Progenitor cell of endocrine pancreas (in vitro differentiated cells): ENCODE results near the gene PLK3. TPM values are rescaled to one million over a fixed set of nuclear protein-coding genes. Genes with fewer than 3 reads are reported as not detected.

Experiments used
- DNase-seq: peaks from one replicate; pipeline ENCODE4 v3.0.0; 2021; ENCODE audit warnings: low spot score; ENCODE audit not compliant: unreplicated experiment
- H3K27ac Mint-ChIP-seq: 2 replicates; pipeline ENCODE4 v1.8.0; 2021; ENCODE audit warnings: mild to moderate bottlenecking, moderate library complexity, mixed read lengths
- H3K27me3 Mint-ChIP-seq: 2 replicates; pipeline ENCODE4 v1.8.0; 2021; ENCODE audit warnings: mixed read lengths
- H3K36me3 Mint-ChIP-seq: 2 replicates; pipeline ENCODE4 v1.8.0; 2022; ENCODE audit warnings: mixed read lengths; ENCODE audit not compliant: insufficient read depth
- H3K4me1 Mint-ChIP-seq: 2 replicates; pipeline ENCODE4 v1.8.0; 2021; ENCODE audit warnings: low read depth, mixed read lengths
- H3K4me3 Mint-ChIP-seq: 2 replicates; pipeline ENCODE4 v1.8.0; 2021; ENCODE audit warnings: low read depth, mild to moderate bottlenecking, moderate library complexity, mixed read lengths
- H3K9me3 Mint-ChIP-seq: 2 replicates; pipeline ENCODE4 v1.8.0; 2021; ENCODE audit warnings: low read depth, mixed read lengths
- total RNA-seq: library from RNA; stranded (reverse); gene quantifications from 2 replicates; pipeline ENCODE4 v1.2.1, GENCODE V29; 2021
- TF ChIP-seq, protein P1 (sequence below): fragments of 200-600 bp; sonication (generic); IDR thresholded peaks from one replicate; pipeline ENCODE4 v1.5.0; 2021; ENCODE audit warnings: antibody characterized with exemption, mild to moderate bottlenecking; ENCODE audit not compliant: unreplicated experiment

PLK3 gene
- total RNA-seq, 1 donor from 2014 or later = 13.3 TPM

- TF ChIP-seq, protein P1, sequence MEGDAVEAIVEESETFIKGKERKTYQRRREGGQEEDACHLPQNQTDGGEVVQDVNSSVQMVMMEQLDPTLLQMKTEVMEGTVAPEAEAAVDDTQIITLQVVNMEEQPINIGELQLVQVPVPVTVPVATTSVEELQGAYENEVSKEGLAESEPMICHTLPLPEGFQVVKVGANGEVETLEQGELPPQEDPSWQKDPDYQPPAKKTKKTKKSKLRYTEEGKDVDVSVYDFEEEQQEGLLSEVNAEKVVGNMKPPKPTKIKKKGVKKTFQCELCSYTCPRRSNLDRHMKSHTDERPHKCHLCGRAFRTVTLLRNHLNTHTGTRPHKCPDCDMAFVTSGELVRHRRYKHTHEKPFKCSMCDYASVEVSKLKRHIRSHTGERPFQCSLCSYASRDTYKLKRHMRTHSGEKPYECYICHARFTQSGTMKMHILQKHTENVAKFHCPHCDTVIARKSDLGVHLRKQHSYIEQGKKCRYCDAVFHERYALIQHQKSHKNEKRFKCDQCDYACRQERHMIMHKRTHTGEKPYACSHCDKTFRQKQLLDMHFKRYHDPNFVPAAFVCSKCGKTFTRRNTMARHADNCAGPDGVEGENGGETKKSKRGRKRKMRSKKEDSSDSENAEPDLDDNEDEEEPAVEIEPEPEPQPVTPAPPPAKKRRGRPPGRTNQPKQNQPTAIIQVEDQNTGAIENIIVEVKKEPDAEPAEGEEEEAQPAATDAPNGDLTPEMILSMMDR = no peak
- DNase-seq = no peak
- H3K4me3 Mint-ChIP-seq = peak overlapping the region; percentile 39
- H3K27ac Mint-ChIP-seq = peak overlapping the region; percentile 53
- no peaks in the 10 kb centered on the region for H3K27me3 Mint-ChIP-seq
- H3K4me1 Mint-ChIP-seq = peaks cover 21% of the 10 kb centered on the region
- H3K36me3 Mint-ChIP-seq = peaks cover 9% of the 10 kb centered on the region
- H3K9me3 Mint-ChIP-seq = no peaks in the 10 kb centered on the region
These were observed 17.8 kb downstream of the PLK3 start for GRCh38 chr1:44817771-44818495.

DNA sequence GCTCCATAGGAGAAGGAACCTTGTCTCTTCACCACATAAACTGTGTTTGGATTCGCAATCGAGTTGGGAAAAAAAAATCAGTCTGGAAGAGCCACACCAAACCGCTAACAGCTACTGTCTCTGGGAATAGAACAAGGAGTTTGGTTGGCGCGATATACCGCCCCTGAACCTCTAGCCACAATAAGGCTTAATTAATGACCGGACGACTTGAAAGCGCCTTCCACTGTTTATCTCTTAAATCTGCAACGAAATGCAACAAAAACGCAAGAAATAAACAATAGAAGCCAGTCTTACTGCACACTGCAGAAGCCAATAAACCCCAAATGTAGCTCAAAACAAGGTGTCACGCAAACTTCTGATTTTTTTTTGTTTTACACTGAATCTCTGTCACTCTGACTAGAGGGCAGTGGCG is 19.0 kb downstream of the PLK3 start:
- Mint-ChIP-seq H3K4me1 (peaks cover 19% of the 10 kb centered on the region), H3K4me3 (peak overlapping the region; percentile 86), H3K9me3 (no peaks in the 10 kb centered on the region), H3K36me3 (peaks cover 9% of the 10 kb centered on the region), H3K27ac (peak overlapping the region; percentile 100), H3K27me3 (no peaks in the 10 kb centered on the region)
- DNase-seq = no peak
- TF ChIP-seq, protein P1 = no peak

GRCh38 chr1:44819608-44820327 is 19.6 kb downstream of the PLK3 start:
- peak; percentile 56 for DNase-seq
- Mint-ChIP-seq H3K4me3 (peak overlapping the region; percentile 86), H3K36me3 (peaks cover 8% of the 10 kb centered on the region), H3K4me1 (peaks cover 18% of the 10 kb centered on the region), H3K27me3 (no peaks in the 10 kb centered on the region), H3K9me3 (no peaks in the 10 kb centered on the region), H3K27ac (peak overlapping the region; percentile 100)
- TF ChIP-seq, protein P1 = no peak

DNA sequence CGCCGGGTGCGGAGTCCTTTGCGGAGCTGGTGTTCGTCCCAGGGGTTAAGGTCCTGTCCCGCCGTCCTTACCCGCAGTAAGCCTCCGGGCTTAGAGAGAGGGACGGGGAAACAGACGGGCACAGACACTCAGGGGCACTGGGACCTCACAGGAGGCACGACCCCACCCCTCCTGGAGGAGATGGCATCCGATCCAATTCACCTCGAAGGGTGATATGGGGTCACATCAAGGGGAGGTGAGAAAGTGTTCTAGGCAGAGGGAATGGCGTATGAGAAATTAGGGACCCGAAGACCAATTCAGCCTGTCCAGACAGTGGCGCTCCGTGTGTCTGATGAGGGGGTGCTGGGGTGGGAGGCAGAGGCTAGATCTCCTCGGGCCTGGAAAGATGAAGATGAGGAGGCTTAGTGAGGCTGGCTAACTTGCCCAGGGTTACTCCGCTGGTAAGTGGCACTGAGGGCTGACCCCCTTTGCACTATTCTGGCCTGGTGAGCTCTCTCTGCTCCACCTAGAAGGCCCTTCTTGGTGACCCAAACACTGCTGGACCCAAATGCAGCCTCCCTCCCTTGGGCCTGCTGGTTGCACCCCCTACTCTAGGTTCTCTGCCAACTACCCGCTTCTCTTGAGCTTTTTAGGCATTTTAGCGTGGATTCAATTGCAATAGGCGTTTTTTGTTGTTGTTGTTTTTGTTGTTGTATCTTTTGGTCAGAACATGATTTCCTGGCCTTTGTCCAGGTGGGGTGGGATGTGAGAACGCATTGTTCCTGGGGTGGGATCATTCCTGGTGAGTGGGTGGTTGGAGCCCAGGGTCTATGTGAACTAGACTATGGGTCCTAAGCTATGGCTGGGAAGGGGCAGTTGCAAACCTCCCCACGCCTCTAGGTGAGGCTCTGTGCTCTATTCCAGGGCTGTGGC is 20.4 kb downstream of the PLK3 start:
- DNase-seq = no peak
- H3K9me3 Mint-ChIP-seq = no peaks in the 10 kb centered on the region
- H3K36me3 Mint-ChIP-seq = peaks cover 2% of the 10 kb centered on the region
- H3K4me3 Mint-ChIP-seq = peak overlapping the region; percentile 86
- H3K27me3 Mint-ChIP-seq = no peaks in the 10 kb centered on the region
- TF ChIP-seq, protein P1 = no peak
- H3K27ac Mint-ChIP-seq = peak overlapping the region; percentile 100
- H3K4me1 Mint-ChIP-seq = peaks cover 15% of the 10 kb centered on the region

DNA sequence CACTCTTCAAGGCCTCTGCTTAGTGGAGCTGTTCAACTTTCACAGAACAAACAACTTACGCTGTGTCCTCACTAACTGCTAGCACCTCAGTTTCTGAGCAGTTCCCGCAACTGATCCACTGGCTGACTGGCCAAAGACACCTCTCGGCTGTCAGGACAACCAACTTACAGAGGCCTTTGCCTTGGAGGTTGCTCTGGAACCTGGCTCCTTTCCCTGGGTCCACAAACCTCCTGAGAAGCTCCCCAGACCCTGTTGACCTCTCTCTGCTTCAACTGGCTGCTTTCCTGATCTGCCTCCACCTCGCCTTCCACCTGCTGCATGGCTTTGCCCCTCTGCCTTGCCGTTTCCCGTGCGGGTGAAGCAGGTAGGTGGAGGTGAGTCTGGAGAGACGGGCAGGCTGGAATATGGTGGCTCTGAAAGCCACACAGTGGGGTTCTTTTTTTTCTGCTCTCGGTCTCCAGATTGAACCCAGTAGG is 21.1 kb downstream of the PLK3 start:
- peak overlapping the region; percentile 86 for H3K4me3 Mint-ChIP-seq
- H3K9me3 Mint-ChIP-seq = no peaks in the 10 kb centered on the region
- no peaks in the 10 kb centered on the region for H3K27me3 Mint-ChIP-seq
- peaks cover 15% of the 10 kb centered on the region for H3K4me1 Mint-ChIP-seq
- peak overlapping the region; percentile 83 for H3K27ac Mint-ChIP-seq
- TF ChIP-seq, protein P1 = no peak
- no peak for DNase-seq
- peaks cover 2% of the 10 kb centered on the region for H3K36me3 Mint-ChIP-seq
